Measurements from ENCODE around the gene LRRC3C. TPM values are rescaled to one million over a fixed set of nuclear protein-coding genes. Genes with fewer than 3 reads are reported as not detected.
"Not testable (repeated sequence)": the region's sequence is repeated elsewhere in the genome, so short reads cannot be mapped to it uniquely, and the experiment has no call there.

The LRRC3C gene
- total and polyA plus RNA-seq, 3 donors from 2014 or later, result 0.47 to 0.78 TPM; not detected in 1

GRCh38 chr17:39939588-39940419 is 12.3 kb downstream of the LRRC3C start:
- TF ChIP-seq, protein P1, sequence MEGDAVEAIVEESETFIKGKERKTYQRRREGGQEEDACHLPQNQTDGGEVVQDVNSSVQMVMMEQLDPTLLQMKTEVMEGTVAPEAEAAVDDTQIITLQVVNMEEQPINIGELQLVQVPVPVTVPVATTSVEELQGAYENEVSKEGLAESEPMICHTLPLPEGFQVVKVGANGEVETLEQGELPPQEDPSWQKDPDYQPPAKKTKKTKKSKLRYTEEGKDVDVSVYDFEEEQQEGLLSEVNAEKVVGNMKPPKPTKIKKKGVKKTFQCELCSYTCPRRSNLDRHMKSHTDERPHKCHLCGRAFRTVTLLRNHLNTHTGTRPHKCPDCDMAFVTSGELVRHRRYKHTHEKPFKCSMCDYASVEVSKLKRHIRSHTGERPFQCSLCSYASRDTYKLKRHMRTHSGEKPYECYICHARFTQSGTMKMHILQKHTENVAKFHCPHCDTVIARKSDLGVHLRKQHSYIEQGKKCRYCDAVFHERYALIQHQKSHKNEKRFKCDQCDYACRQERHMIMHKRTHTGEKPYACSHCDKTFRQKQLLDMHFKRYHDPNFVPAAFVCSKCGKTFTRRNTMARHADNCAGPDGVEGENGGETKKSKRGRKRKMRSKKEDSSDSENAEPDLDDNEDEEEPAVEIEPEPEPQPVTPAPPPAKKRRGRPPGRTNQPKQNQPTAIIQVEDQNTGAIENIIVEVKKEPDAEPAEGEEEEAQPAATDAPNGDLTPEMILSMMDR (IDR thresholded peaks at IDR 0.05), result peak in 1 of 3 experiments; percentile 32
- TF ChIP-seq POLR2A (IDR thresholded peaks at IDR 0.05), result no peak
- intact Hi-C loops (cut with DNase I; ENCODE audit: low total_unique reads), result no loop called here
- Histone ChIP-seq H3K4me3 (no peak overlapping the region), H3K27ac (no peak overlapping the region), H3K4me1 (no peaks in the 10 kb centered on the region), H3K27me3 (no peaks in the 10 kb centered on the region), H3K9me3 (no peaks in the 10 kb centered on the region), H3K36me3 (ENCODE audit: low read depth, missing control alignments) (no peaks in the 10 kb centered on the region)
- peak; percentile 42 for DNase-seq
- WGBS, 2 donors, result 45 to 51% methylated on average over 6 of the region's 6 CpGs

DNA sequence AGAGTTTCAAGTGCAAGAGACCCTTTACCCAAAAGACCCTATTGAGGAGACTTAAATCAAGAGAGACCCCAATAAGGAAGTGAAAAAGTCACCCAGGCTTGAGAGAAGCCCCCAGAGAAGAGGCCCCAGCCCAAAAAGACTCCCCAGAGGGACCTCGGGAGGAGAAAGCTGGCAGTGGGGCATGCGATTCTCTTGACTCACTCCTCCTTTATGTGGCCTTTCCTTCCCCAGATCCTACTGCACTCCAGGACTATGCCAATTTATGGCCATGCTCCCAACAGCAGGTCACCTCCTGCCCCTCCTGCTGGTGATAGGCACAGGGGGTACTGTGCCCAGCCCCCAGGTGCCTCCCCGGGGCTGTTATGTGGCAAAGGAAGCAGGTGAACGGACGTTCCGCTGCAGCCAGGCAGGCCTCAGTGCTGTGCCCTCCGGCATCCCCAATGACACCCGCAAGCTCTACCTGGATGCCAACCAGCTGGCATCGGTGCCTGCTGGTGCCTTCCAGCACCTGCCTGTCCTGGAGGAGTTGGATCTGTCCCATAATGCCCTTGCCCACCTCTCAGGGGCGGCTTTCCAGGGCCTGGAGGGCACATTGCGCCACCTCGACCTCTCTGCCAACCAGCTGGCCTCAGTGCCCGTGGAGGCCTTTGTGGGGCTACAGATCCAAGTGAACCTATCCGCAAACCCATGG is 16.3 kb downstream of the LRRC3C start:
- no peak for TF ChIP-seq POLR2A (IDR thresholded peaks at IDR 0.05)
- TF ChIP-seq, protein P1 (IDR thresholded peaks at IDR 0.05), result no peak
- no peaks in the 10 kb centered on the region for H3K4me1 ChIP-seq
- no peaks in the 10 kb centered on the region for H3K9me3 ChIP-seq
- intact Hi-C loops (cut with DNase I; ENCODE audit: low total_unique reads), result no loop called here
- H3K36me3 ChIP-seq (ENCODE audit: low read depth, missing control alignments), result no peaks in the 10 kb centered on the region
- no peak for DNase-seq
- no peaks in the 10 kb centered on the region for H3K27me3 ChIP-seq
- 81 to 92% methylated on average over 12 to 14 of the region's 14 CpGs for WGBS, 2 donors
- no peak overlapping the region for H3K4me3 ChIP-seq
- H3K27ac ChIP-seq, result no peak overlapping the region

- Histone ChIP-seq H3K4me1 (no peaks in the 10 kb centered on the region), H3K9me3 (no peaks in the 10 kb centered on the region), H3K36me3 (ENCODE audit: low read depth, missing control alignments) (no peaks in the 10 kb centered on the region), H3K4me3 (no peak overlapping the region), H3K27me3 (no peaks in the 10 kb centered on the region), H3K27ac (no peak overlapping the region)
- intact Hi-C loops (cut with DNase I; ENCODE audit: low total_unique reads), result no loop called here
- DNase-seq, result no peak
- no peak for TF ChIP-seq POLR2A (IDR thresholded peaks at IDR 0.05)
- TF ChIP-seq, protein P1 (IDR thresholded peaks at IDR 0.05), result no peak
- WGBS, 2 donors, result 85 to 93% methylated on average over 6 to 16 of the region's 16 CpGs
Observed at GRCh38 chr17:39944393-39944711, 16.8 kb downstream of the LRRC3C start.

DNA sequence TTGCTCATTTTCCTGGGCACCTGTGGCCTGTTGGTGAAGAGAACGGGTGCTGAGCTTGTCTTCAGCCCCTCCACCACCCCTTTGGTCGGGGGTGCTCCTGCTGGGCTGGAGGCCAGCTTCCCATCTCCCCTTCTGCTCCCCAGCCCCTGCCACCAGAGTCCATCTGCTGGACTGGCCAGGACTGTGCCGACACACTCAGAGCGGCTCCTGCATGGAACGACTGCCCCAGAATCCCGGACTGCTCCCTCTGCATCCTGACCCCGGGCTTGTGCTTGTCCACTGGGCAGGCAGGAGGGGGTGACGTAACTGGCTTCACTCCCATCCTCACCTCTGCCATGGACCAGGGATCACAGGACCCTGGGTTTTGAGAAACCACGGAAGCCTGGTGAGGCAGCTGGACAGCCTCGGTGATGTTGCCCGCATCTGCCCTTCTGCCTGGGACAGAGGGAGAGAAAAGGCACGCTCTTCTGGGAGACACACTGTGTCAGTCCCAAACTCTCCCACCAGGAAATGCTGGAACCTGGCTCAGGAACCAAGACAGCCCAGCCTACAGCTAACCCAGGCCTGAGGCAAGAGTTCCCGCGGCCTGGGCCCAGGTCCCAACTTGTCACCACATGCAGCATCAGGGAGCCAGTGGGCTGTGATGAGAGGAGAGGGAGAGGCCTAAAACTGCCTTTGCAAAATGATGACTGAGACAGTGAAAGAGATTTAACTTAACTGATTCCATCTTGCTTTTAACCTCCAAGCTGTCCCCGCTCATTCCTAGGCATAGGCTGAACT is 19.2 kb downstream of the LRRC3C start:
- no peaks in the 10 kb centered on the region for H3K4me1 ChIP-seq
- H3K9me3 ChIP-seq, result no peaks in the 10 kb centered on the region
- H3K27ac ChIP-seq, result no peak overlapping the region
- no peak for DNase-seq
- intact Hi-C loops (cut with DNase I; ENCODE audit: low total_unique reads), result no loop called here
- H3K36me3 ChIP-seq (ENCODE audit: low read depth, missing control alignments), result no peaks in the 10 kb centered on the region
- no peaks in the 10 kb centered on the region for H3K27me3 ChIP-seq
- no peak for TF ChIP-seq POLR2A (IDR thresholded peaks at IDR 0.05)
- TF ChIP-seq, protein P1 (IDR thresholded peaks at IDR 0.05), result no peak
- H3K4me3 ChIP-seq, result no peak overlapping the region
- WGBS, 2 donors, result 84 to 88% methylated on average over 4 to 15 of the region's 15 CpGs

DNA sequence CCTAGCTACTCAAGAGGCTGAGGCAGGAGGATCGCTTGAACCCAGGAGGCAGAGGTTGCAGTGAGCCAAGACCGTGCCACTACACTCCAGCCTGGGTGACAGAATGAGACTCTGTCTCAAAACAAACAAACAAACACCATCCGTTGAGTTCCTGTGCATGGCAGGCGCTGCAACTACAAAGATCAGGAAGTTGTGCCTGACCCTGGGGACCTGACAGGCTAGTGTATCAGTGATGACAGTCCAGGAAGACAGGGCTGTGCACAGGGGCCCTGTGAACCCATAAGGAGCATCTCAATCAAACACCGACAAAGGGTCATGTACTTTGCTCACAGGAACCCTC is 20.9 kb downstream of the LRRC3C start:
- H3K27ac ChIP-seq; H3K36me3 ChIP-seq (ENCODE audit: low read depth, missing control alignments); H3K4me3 ChIP-seq; H3K9me3 ChIP-seq; intact Hi-C loops (cut with DNase I; ENCODE audit: low total_unique reads); H3K4me1 ChIP-seq; DNase-seq; H3K27me3 ChIP-seq: not testable (repeated sequence)
- WGBS, 2 donors, result 84 to 94% methylated on average over 5 of the region's 5 CpGs
